ENCODE data around the gene HS3ST5.
"Not testable (repeated sequence)": the region's sequence is repeated elsewhere in the genome, so short reads cannot be mapped to it uniquely, and the experiment has no call there.

The HS3ST5 gene

DNA sequence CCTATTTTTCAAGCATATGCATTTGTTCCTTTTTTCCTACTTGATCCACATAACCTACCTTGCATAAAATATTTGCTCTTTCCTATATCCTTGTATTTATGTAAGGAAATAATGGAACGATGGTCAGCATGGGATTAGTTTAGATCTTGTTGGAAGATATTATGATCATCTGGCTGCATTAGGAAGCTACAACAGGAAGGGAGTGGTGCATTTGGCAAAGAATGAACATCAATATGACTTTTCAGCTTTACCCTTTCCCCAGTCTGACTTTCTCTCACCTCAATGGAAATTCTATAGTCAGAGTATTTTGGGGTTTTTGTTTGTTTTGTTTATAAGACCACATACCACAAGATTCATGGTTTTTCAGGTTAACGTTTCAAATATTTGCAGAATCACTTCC, 66.0 kb downstream of the HS3ST5 start:
- DNase-seq (ENCODE audit: low spot score), result no peak

DNA sequence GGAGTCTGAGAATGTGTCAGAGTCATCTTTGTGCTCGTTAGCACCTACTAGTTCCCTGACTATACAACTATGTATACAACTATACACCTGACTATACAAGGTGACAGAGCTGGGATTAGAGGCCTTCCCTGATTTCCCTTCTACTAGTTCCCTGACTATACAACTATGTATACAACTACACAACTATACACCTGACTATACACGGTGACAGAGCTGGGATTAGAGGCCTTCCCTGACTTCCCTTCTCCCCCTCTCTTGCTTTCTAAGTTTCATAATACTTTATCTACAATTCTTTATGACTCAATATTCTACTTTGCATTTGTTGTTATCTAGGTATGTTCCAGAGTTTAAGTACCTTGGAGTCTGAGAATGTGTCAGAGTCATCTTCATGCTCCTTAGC, 68.0 kb downstream of the HS3ST5 start:
- DNase-seq (ENCODE audit: low spot score), result no peak

DNA sequence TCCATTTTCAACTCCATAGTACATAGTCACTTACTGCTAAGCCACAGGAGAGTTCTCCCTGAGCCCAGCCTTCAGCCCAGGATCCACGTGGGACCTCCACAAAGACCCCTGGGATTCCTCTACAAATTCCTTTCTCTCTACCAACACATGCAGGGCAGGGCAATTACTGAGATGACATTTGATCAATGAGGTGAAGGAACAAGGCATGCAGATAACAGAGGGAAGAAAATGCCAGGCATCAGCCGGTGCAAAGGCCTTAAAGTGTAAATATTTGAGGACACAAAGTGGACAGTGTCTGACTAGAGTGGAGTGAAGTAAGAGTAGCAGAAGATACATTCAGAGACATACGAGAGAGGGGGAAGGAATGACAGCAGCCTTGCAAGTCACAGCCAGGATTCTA, 70.2 kb downstream of the HS3ST5 start:
- DNase-seq (ENCODE audit: low spot score), result no peak

DNA sequence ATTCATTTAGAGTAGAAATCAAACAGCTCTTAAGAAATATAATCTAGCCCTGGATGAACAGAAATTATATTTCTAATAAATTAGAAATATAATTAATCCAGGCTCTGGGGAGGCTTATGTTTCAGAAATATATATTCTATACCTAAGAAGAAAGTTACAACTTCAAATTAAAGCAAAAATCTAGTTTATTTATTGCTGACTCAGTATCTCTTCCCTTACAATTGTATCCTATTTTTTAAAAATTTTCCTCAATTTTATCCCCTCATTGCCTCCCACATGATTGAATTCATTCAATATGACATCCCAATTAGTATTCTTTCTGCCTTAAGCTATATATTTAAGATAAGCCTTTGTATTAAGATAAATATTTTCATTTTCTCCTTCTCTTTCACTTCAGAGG, 71.4 kb downstream of the HS3ST5 start:
- no peak for DNase-seq (ENCODE audit: low spot score)

DNA sequence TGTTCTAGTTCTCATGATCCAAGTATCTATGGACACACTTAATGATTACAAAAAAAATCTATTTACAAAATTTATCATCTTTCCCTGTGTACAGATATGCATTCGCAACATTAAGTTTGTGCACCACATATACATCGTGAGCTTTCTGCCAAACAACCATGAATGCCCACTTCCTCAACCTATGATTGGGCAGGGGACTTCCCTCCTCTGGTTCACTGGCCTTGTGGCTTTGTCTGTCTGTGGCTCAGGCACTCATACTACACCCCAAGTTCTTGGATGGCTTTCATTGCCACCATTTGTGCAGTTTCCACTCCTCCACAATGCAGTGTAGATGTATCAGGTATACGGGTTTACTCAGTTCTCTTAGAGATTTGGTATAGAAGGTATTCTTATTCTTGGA, 74.9 kb downstream of the HS3ST5 start:
- no peak for DNase-seq (ENCODE audit: low spot score)

DNA sequence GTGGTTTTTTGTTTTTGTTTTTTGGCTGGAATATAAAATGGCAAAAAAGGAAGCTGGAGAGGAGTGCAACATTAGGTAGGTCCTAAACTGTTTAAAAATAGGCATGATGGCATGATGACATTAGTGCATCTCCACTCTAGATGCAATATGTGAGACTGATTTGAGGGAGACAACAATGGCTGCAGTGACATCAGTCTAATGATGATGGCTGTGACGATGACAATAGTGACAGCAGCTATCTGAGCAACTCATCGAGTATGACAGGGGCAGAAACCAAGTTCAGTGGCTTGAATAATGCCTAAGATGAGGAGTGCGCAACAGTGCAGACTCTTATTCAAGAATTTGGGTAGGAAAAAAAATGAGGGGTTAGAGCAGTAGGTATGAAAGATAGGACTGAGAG, 82.0 kb downstream of the HS3ST5 start:
- DNase-seq (ENCODE audit: low spot score), result no peak

DNA sequence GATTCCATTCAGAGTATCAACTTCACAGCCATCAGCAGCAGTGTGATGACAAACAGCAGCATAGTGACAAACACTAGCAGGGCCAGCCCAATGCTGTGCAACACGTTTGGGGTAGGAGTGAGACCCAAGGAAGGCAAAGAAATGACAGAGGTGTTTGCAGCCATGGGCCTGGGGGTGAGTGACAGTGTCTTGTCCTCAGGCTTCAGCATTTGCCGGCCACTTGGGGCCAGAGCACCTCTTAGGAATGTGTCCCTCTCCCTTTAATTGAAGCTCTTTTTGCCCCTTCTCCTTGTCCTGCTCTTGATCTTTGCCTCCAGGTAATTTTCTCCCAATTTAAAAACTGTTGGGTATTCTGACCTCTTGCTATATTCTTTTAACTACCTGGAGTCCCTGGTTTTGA, 84.4 kb downstream of the HS3ST5 start:
- no peak for DNase-seq (ENCODE audit: low spot score)

DNA sequence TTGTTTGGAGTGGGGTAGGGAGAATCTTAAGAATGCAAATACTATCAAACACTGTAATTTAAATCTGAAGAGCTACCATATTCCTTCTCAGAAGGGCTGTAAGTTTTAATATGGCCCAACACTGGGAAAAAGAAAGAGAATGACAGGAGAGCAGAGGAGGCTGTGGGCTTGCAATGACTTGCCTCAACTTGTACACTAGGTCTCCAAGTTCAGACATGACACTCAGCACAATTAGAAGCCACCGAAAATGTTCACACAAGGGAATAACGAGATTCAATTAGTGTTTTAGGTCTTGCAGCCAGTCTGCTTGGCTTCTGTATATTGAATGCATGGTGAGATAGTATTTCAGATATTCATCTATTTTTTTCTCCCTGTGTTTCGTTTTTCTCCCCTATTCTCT, 89.4 kb downstream of the HS3ST5 start:
- DNase-seq (ENCODE audit: low spot score), result no peak

DNA sequence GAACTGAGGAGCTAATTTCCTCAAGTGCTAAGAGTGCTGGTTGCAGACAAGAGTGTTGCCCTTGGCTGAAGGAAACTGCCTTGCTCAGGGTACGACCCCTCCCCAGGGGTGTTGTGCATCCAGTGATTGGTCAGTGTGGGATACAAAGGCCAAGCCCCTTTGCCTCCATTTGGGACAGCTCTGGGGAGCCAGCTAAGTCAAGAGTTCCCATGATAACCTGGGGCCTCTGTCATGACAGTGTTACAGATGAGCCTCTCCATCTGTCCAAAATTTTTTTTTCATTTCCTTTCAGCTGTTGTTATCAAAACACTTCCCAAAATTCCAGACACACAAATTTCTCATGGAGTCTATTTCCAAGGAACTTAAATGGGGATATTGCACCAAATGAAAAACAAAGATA, 93.3 kb downstream of the HS3ST5 start:
- DNase-seq (ENCODE audit: low spot score), result no peak

DNA sequence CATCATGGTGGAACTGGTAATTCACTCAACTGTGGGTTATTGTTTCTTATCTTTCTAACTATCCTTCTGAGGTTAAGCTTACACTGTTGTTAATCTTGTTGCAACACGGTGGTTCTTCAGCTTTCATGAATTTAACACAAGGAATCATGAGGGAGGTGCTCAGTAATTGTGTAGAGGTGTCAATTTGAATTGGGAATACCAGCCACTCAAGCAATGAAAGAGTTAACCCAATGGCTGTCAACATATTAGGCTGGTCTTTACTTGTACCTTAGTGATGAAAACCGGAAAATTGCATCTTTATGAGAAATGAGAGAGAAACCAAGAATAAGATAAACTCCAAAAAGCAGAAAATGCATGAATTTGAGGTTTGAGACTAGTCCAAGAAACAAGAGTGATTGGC, 95.7 kb downstream of the HS3ST5 start:
- DNase-seq (ENCODE audit: low spot score), result no peak

DNA sequence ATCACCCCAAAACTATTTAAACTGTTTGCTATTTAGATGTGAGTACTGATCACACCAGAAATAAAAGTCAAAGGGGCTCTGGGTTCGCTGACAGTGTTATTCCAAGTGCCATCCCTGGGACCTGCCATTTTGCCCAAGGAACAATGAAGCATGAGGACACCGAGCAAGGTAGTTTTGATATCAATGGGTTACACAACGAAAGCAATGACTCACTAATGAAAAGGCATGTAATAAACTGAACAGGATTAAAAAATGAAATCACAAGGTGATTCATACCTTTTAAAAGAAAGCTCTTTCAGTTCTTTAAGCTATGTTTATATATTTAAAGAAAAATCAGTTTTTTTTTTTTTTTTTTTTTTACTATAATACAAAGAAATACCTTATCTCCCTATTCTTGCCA, 102.0 kb downstream of the HS3ST5 start:
- no peak for DNase-seq (ENCODE audit: low spot score)

DNA sequence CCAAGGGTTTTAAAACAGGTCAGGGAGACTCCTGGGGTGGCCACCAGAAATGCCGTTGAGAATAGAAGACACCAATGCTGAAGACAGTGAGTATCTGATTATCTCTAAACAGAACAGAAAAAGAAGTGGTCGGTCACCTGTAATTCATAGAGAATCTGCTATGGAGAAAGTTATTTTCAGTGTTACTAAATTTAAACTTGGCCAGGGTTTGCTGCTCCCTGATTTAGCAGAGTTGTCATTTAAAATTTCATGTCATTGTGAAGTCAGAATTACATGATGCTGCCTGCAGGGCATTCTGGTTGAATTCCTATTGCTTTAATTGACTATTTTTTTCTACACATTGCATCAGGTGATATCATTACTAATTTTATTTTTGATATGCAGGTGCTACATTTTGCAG, 114.1 kb downstream of the HS3ST5 start:
- no peak for DNase-seq (ENCODE audit: low spot score)

DNA sequence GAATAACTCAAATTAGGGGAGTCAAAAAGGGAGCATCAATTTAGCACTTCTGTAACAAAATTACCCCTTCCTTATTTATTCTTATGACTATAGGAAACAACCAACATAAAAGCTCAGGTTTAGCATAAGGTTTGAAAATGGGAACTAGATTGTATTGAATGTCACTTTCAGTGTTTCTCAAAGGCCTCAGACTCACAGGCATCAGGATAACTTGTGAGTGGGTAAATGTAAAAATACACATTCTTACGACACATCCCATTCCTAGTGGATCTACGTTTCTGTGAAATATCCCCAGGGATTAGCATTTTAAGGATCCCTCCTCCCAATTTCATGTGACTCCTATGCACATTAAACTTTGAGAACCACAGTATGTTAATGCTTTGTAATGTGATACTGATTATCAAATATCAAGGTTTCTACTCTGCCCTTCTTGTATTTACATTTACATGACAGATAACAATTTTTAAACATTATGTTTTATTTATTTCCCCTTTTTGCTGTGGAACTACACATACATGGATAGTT, 114.8 kb downstream of the HS3ST5 start:
- DNase-seq (ENCODE audit: low spot score), result no peak

DNA sequence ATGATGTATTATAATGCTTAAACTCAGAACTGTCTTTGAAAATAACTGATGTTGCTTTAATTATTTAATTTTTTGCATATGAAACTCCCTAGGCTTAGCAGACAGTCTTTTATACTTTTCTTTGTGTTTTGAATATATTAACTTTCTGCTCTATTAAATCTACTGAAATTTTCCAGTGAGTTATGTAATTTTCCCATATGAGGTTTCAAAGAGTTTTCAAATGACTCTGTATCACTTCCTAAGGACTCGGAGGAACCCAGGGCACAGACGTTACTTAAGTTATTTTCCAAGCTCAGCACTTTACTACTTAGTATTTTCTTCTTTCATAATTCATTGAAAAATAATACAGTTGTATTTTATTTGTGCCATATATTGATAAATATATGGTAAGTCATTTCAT, 122.6 kb downstream of the HS3ST5 start:
- no peak for DNase-seq (ENCODE audit: low spot score)

DNA sequence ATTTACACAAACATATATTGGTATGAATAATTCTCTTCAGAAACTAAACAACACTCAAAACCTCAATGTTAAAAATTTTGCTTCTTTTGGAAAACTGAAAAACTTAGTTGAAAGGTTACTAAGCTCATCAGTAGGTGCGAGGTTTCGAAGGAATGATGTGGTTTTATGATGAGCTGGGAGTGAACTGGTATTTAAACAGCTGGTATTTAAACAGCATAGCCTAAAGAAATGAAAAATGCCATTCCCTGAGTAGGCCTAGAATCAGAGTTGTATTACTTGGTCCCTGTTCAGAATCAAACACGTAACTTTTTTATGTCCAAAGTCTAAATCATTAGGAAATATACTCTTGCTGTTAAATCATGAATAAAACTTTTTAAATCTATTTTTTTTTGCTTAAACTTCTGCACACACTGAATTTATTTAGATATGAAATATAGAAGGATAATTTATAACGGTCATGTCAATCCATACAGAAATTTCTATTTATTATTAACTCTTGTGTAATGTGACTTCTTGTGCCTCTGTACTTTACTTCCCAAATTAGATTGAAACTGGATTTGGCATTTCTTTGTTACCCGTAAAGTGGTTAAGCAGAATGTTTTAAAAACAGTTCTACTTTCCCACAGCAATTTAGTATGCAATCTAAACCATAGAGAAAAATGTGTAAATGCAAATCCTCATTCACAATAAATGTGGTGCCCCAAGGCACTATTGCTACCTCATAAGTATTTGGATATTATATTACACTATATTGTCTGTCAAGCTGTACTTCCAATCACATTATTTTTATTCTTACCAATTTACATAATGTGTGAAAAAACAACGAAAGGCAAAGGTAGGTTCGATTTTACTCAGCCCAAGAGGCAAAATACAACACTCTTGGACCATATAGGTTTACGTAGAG, 124.1 kb downstream of the HS3ST5 start:
- no peak for DNase-seq (ENCODE audit: low spot score)

DNA sequence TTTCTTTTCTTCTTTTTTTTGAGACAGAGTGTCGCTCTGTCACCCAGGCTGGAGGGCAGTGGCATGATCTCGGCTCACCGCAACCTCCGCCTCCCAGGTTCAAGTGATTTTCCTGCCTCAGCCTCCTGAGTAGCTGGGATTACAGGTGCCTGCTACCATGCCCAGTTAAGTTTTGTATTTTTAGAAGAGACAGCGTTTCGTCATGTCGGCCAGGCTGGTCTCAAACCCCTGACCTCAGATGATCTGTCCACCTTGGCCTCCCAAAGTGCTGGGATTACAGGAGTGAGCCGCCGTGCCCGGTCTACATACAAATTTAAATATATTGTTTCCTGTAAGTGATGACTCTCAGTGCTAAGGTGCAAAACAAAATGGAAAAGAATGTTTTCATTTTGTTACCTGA, 124.8 kb downstream of the HS3ST5 start:
- not testable (repeated sequence) for DNase-seq (ENCODE audit: low spot score)

DNA sequence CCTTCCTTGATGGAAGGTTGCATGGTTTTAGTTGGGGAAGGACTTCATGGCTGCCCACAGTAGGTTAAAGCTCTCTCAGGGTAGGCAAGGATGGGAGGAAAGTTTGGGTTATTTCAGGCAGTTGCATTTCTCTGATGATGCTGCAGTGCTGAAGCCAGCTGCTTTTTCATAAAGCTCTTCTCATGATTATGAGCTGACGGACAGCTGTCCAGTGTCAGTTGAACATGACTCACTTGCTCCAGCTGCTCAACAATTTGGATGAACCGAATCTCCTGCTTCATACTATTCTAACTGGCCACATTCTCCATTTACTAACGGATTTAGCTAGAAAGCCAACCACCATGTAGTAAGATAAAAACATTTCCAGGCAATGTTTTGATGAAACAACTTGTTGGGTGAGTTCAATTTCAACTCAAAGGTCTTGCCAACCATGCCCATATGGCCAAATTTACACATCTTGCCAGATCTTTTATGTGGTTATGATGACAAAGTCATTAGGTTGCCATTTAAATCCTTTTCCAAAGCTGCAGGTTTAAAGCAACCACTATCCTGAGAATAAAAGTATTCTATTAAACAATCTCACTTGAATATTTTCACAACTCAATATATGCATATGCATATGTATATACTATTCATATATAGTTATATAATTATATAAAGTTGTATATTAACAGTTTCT, 125.9 kb downstream of the HS3ST5 start:
- DNase-seq (ENCODE audit: low spot score), result no peak

DNA sequence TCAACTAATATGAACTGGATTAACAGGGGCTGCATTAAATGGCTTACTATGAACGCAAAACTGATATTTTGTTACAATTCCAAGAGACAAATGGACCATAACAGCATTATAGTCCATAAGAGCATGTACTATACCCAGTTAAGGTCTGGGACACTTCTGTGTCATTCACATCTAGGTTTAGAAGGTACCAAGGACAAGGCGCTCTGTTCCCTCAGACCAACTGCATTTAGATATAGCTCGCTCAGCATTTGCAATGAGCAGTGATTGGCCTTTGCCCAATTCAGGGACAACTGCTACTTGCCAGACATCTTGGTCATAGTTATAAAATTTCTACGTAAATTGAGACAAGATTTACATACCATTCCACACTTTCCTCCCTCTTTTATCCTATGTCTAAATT, 132.4 kb downstream of the HS3ST5 start:
- DNase-seq (ENCODE audit: low spot score), result no peak

DNA sequence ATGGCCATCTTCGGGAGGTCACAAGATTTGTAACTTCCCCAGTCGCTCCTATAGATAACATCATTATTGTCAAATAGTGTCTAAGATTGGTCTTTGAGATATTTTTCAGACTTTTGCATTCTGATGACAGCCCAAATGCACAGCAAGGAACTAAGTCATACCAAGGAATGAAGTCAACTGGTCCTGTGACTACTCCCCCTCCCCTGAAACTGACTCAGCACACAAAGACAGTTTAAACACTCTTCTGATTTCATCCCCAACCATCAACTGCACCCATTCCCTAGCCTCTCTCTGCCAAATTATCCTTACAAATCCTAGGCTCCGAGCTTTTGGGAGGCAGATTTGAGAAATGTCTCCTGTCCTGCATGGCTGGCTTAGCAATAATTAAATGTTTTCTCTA, 139.4 kb downstream of the HS3ST5 start:
- DNase-seq (ENCODE audit: low spot score), result no peak

DNA sequence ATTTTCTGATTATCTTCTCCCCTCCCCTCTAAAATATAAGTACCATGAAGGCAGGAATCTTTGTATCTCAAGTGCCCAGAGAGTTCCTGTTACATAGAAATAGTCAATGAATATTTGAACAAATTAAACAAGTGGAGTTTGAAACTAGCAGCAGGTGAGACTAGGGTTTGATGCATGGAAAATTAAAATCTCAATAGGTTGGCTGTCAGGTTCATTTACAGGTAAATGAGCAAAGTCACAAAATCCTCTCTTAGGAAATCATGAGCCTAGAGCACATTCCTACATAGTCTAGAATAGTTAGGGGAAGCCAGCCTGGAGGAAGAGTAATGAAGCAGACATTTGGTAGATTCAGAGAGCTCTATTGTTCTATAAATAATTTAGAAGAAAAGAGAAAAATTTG, 140.4 kb downstream of the HS3ST5 start:
- DNase-seq (ENCODE audit: low spot score), result no peak

DNA sequence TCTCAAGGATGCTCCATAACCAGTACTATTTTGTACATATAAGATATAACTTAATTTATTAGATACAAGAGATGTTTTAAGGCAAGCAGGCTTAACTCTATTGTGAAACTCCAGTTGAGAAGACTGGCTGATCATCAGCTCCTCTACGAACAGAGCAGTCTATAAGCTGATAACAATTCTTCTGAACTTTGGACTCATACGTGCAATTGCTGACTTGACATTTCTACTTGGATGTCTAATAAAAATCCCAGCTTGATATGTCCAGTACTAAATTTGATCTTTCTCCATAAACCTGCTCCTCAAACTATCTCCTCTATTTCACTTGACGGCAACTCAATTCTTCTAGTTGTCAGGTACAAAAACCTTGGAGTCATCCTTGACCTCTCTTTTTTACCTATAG, 141.9 kb downstream of the HS3ST5 start:
- DNase-seq (ENCODE audit: low spot score), result no peak

DNA sequence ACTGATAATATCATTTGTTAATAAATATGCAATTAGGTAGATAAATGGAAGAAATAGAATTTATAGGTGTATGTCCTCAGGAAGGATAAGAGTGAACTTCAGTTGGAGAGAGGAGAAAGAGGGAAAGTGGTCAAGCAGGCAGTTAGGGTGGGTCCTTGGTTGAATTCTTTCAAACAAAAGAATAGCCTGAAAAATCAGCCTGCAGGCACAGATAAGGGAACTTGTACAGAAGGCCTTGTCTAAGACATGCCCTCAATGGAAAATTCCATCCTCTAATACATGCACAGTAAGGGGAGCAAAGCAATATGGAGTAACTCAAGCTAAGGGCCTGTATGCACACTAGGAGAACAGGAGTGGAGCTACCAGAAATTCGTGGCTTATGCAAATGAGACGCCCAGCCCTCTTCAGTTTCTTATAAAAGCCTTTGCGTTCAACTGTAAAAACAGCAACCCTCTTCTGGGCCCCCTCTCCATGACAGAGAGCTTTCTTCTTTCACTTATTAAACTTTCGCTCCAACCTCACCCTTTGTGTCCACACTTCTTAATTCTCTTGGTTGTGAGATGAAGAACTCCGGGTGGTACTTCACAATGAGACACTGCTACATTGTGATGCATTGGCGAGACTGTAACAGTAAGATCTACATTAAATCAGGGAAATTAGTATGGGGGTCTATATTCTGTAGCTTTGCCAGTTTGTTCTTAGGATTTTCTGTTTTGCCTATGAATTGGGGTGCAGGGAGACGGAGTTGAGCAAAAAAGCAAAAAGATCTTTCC, 147.0 kb downstream of the HS3ST5 start:
- no peak for DNase-seq (ENCODE audit: low spot score)

DNA sequence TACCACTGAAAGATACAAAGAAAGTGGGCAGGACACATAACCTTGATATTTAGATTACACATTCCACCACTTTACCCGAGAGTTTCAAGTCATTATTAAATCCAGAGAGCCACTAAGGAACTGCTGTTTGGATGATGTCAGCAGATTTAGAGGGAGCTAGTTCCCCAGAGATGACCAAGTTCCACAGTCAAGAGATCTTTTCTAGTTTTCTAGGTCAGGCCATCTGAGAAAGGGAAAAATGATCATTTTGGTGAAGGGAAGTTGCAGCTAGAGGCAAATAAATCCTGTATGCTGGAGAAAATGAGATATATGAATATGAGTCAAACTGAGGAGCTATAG, 147.8 kb downstream of the HS3ST5 start:
- DNase-seq (ENCODE audit: low spot score), result no peak

Data from NAMALWA (cell line).